Measurements from ENCODE around the gene RIPK4. TPM values are rescaled to one million over a fixed set of nuclear protein-coding genes. Genes with fewer than 3 reads are reported as not detected.

Gene RIPK4
- polyA plus RNA-seq, 5 donors = 7.0 to 9.4 (median 7.7) TPM

- no peak for DNase-seq
Observed at GRCh38 chr21:41769933-41770332, 3.1 kb upstream of the RIPK4 start.

- no peak for DNase-seq
Observed at GRCh38 chr21:41769521-41769920, 2.7 kb upstream of the RIPK4 start.

GRCh38 chr21:41769111-41769510 lies 2.3 kb upstream of the RIPK4 start:
- DNase-seq = no peak

GRCh38 chr21:41768437-41769042 lies 1.7 kb upstream of the RIPK4 start:
- DNase-seq = no peak

GRCh38 chr21:41767606-41768436 lies 969 bp upstream of the RIPK4 start:
- DNase-seq = no peak

- DNase-seq = no peak
Observed at GRCh38 chr21:41765973-41766882, 624 bp downstream of the RIPK4 start.

- DNase-seq = no peak
Observed at GRCh38 chr21:41765420-41765821, 1.4 kb downstream of the RIPK4 start.

- no peak for DNase-seq
Observed at GRCh38 chr21:41764558-41765419, 2.1 kb downstream of the RIPK4 start.

- no peak for DNase-seq
Observed at GRCh38 chr21:41763996-41764395, 2.9 kb downstream of the RIPK4 start.

- DNase-seq = no peak
Observed at GRCh38 chr21:41763398-41763931, 3.4 kb downstream of the RIPK4 start.

- DNase-seq = no peak
Observed at GRCh38 chr21:41762753-41763152, 4.1 kb downstream of the RIPK4 start.

- DNase-seq = no peak
Observed at GRCh38 chr21:41761934-41762635, 4.8 kb downstream of the RIPK4 start.

- DNase-seq = no peak
Observed at GRCh38 chr21:41761211-41761933, 5.5 kb downstream of the RIPK4 start.

GRCh38 chr21:41760411-41760810 lies 6.4 kb downstream of the RIPK4 start:
- no peak for DNase-seq

- no peak for DNase-seq
Observed at GRCh38 chr21:41759926-41760325, 6.9 kb downstream of the RIPK4 start.

- no peak for DNase-seq
Observed at GRCh38 chr21:41759214-41759840, 7.5 kb downstream of the RIPK4 start.

GRCh38 chr21:41758550-41758949 lies 8.3 kb downstream of the RIPK4 start:
- DNase-seq = no peak

- DNase-seq = no peak
Observed at GRCh38 chr21:41755934-41756773, 10.7 kb downstream of the RIPK4 start.

Measured in right lung (tissue), 5 donors.